ENCODE data around the gene RELN.

Gene RELN

GRCh38 chr7:103936558-103936957, 52.9 kb downstream of the RELN start:
- no peak for FAIRE-seq
- no peak for DNase-seq (ENCODE audit: insufficient read length, low spot score)
- no peak for TF ChIP-seq SPI1 (IDR thresholded peaks at IDR 0.05; ENCODE audit: low read depth, low read length)

- no peak for FAIRE-seq
- no peak for TF ChIP-seq POU2F2 (IDR thresholded peaks at IDR 0.05; ENCODE audit: low read depth, low read length)
- no peak for TF ChIP-seq TAF1 (IDR thresholded peaks at IDR 0.05; ENCODE audit: low read depth, low read length)
- no peak for TF ChIP-seq PAX5 (IDR thresholded peaks at IDR 0.05; ENCODE audit: insufficient read depth, low read length, severe bottlenecking)
- TF ChIP-seq POLR2A (IDR thresholded peaks at IDR 0.05; ENCODE audit: low read depth, low read length): no peak
- no peak for TF ChIP-seq SPI1 (IDR thresholded peaks at IDR 0.05; ENCODE audit: low read depth, low read length)
- no peak for TF ChIP-seq POLR2AphosphoS5 (IDR thresholded peaks at IDR 0.05; ENCODE audit: low read depth, low read length)
- no peak for DNase-seq (ENCODE audit: insufficient read length, low spot score)
Measured at GRCh38 chr7:103934508-103934907, 55.0 kb downstream of the RELN start.

GRCh38 chr7:103932389-103932788, 57.1 kb downstream of the RELN start:
- TF ChIP-seq POLR2AphosphoS5 (IDR thresholded peaks at IDR 0.05; ENCODE audit: low read depth, low read length) (no peak), POLR2A (IDR thresholded peaks at IDR 0.05; ENCODE audit: low read depth, low read length) (no peak), SPI1 (IDR thresholded peaks at IDR 0.05; ENCODE audit: low read depth, low read length) (no peak), POU2F2 (IDR thresholded peaks at IDR 0.05; ENCODE audit: low read depth, low read length) (no peak), PAX5 (IDR thresholded peaks at IDR 0.05; ENCODE audit: insufficient read depth, low read length, severe bottlenecking) (no peak), TAF1 (IDR thresholded peaks at IDR 0.05; ENCODE audit: low read depth, low read length) (no peak)
- no peak for DNase-seq (ENCODE audit: insufficient read length, low spot score)
- FAIRE-seq: no peak

- no peak for DNase-seq (ENCODE audit: insufficient read length, low spot score)
- FAIRE-seq: no peak
- no peak for TF ChIP-seq TAF1 (IDR thresholded peaks at IDR 0.05; ENCODE audit: low read depth, low read length)
- no peak for TF ChIP-seq POLR2AphosphoS5 (IDR thresholded peaks at IDR 0.05; ENCODE audit: low read depth, low read length)
- TF ChIP-seq PAX5 (IDR thresholded peaks at IDR 0.05; ENCODE audit: insufficient read depth, low read length, severe bottlenecking): no peak
- TF ChIP-seq POU2F2 (IDR thresholded peaks at IDR 0.05; ENCODE audit: low read depth, low read length): no peak
Measured at GRCh38 chr7:103929901-103930311, 59.6 kb downstream of the RELN start.

GRCh38 chr7:103928581-103928980, 60.9 kb downstream of the RELN start:
- no peak for FAIRE-seq
- TF ChIP-seq POLR2A (IDR thresholded peaks at IDR 0.05; ENCODE audit: low read depth, low read length) (no peak), TAF1 (IDR thresholded peaks at IDR 0.05; ENCODE audit: low read depth, low read length) (no peak), PAX5 (IDR thresholded peaks at IDR 0.05; ENCODE audit: insufficient read depth, low read length, severe bottlenecking) (no peak), POU2F2 (IDR thresholded peaks at IDR 0.05; ENCODE audit: low read depth, low read length) (no peak), SPI1 (IDR thresholded peaks at IDR 0.05; ENCODE audit: low read depth, low read length) (no peak), POLR2AphosphoS5 (IDR thresholded peaks at IDR 0.05; ENCODE audit: low read depth, low read length) (no peak)
- no peak for DNase-seq (ENCODE audit: insufficient read length, low spot score)

- no peak for DNase-seq (ENCODE audit: insufficient read length, low spot score)
- TF ChIP-seq TAF1 (IDR thresholded peaks at IDR 0.05; ENCODE audit: low read depth, low read length) (no peak), POLR2AphosphoS5 (IDR thresholded peaks at IDR 0.05; ENCODE audit: low read depth, low read length) (no peak), POLR2A (IDR thresholded peaks at IDR 0.05; ENCODE audit: low read depth, low read length) (no peak), POU2F2 (IDR thresholded peaks at IDR 0.05; ENCODE audit: low read depth, low read length) (no peak), PAX5 (IDR thresholded peaks at IDR 0.05; ENCODE audit: insufficient read depth, low read length, severe bottlenecking) (no peak), SPI1 (IDR thresholded peaks at IDR 0.05; ENCODE audit: low read depth, low read length) (no peak)
- FAIRE-seq: no peak
Measured at GRCh38 chr7:103924184-103924583, 65.3 kb downstream of the RELN start.

- FAIRE-seq: no peak
Measured at GRCh38 chr7:103922407-103922806, 67.1 kb downstream of the RELN start.

GRCh38 chr7:103921692-103922091, 67.8 kb downstream of the RELN start:
- no peak for TF ChIP-seq POLR2A (IDR thresholded peaks at IDR 0.05; ENCODE audit: low read depth, low read length)
- TF ChIP-seq POLR2AphosphoS5 (IDR thresholded peaks at IDR 0.05; ENCODE audit: low read depth, low read length): no peak
- no peak for TF ChIP-seq PAX5 (IDR thresholded peaks at IDR 0.05; ENCODE audit: insufficient read depth, low read length, severe bottlenecking)
- no peak for TF ChIP-seq TAF1 (IDR thresholded peaks at IDR 0.05; ENCODE audit: low read depth, low read length)
- TF ChIP-seq POU2F2 (IDR thresholded peaks at IDR 0.05; ENCODE audit: low read depth, low read length): no peak
- TF ChIP-seq SPI1 (IDR thresholded peaks at IDR 0.05; ENCODE audit: low read depth, low read length): no peak
- FAIRE-seq (no peak), DNase-seq (ENCODE audit: insufficient read length, low spot score) (no peak)

More at GRCh38 chr7:103922407-103922806, 67.1 kb downstream of the RELN start:
- TF ChIP-seq TAF1 (IDR thresholded peaks at IDR 0.05; ENCODE audit: low read depth, low read length): no peak
- DNase-seq (ENCODE audit: insufficient read length, low spot score): no peak

GRCh38 chr7:103919272-103919868, 70.1 kb downstream of the RELN start:
- TF ChIP-seq POU2F2 (IDR thresholded peaks at IDR 0.05; ENCODE audit: low read depth, low read length): no peak
- TF ChIP-seq POLR2AphosphoS5 (IDR thresholded peaks at IDR 0.05; ENCODE audit: low read depth, low read length): no peak
- no peak for TF ChIP-seq PAX5 (IDR thresholded peaks at IDR 0.05; ENCODE audit: insufficient read depth, low read length, severe bottlenecking)
- no peak for TF ChIP-seq POLR2A (IDR thresholded peaks at IDR 0.05; ENCODE audit: low read depth, low read length)
- TF ChIP-seq TAF1 (IDR thresholded peaks at IDR 0.05; ENCODE audit: low read depth, low read length): no peak
- TF ChIP-seq SPI1 (IDR thresholded peaks at IDR 0.05; ENCODE audit: low read depth, low read length): no peak

GRCh38 chr7:103918631-103919271, 70.7 kb downstream of the RELN start:
- TF ChIP-seq POLR2AphosphoS5 (IDR thresholded peaks at IDR 0.05; ENCODE audit: low read depth, low read length): no peak
- TF ChIP-seq PAX5 (IDR thresholded peaks at IDR 0.05; ENCODE audit: insufficient read depth, low read length, severe bottlenecking): no peak
- no peak for TF ChIP-seq POU2F2 (IDR thresholded peaks at IDR 0.05; ENCODE audit: low read depth, low read length)
- no peak for TF ChIP-seq SPI1 (IDR thresholded peaks at IDR 0.05; ENCODE audit: low read depth, low read length)
- TF ChIP-seq TAF1 (IDR thresholded peaks at IDR 0.05; ENCODE audit: low read depth, low read length): no peak
- TF ChIP-seq POLR2A (IDR thresholded peaks at IDR 0.05; ENCODE audit: low read depth, low read length): no peak
- FAIRE-seq (no peak), DNase-seq (ENCODE audit: insufficient read length, low spot score) (no peak)

More at GRCh38 chr7:103919272-103919868, 70.1 kb downstream of the RELN start:
- DNase-seq (ENCODE audit: insufficient read length, low spot score): no peak
- FAIRE-seq: no peak
